ENCODE data around the gene AMPD1.

DNA sequence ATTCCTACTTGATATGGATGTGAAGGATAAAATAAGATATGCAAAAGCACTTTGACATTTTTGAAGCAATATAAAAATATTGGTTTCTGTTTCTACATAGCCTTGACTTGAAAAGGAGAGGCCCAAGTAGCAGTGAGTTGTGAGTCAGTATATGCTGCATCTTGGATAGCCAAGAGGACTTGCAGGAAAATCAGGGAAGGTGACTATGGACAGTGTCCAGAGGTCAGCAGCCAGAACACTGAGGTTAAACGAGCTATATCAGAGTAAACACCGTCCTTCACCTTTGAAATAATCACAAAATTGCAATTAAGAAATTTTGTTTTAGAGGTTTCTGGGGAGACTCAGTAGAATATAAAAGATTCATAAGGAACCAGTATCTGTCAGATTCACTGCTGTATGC is 6.6 kb upstream of the AMPD1 start:
- no peak for TF ChIP-seq TAF1 (IDR thresholded peaks at IDR 0.05; ENCODE audit: low read depth, low read length)
- TF ChIP-seq POLR2A (IDR thresholded peaks at IDR 0.05; ENCODE audit: low read depth, low read length) = no peak
- TF ChIP-seq POLR2AphosphoS5 (IDR thresholded peaks at IDR 0.05; ENCODE audit: low read depth, low read length) = no peak
- TF ChIP-seq SPI1 (IDR thresholded peaks at IDR 0.05; ENCODE audit: low read depth, low read length) = no peak

Measured in GM12891 (cell line).